ENCODE results near the gene IP6K3.

The IP6K3 gene

DNA sequence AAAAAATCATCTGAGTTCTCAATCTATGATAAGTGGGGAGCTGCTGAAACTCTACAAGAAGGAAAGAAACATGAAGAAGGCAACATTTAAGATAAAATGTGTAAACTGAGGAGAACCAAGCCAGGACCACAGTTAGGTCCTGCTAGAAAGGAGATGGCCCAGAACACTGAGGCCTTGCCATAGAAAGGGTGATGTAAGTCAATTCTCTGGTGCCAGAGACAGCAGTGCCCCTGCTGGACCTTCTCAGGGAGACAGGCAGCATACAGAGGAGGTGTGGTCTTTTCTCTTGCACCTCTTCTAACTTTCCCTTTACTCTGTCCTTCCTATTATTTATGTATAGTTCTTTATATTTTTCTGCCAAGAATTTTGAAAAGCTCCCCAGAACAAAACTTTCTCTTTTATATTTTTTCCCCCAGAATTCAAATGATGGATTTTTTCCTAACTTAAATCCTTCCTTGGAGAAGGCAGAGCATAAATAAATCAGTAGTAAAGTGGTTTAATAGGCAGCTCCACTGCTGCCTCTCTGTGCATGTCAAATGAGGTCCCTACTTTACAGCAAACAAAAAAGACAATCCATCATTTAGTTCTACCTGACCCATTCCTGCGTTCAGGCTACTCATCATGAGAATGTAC is 44.2 kb downstream of the IP6K3 start:
- peak; percentile 12 for DNase-seq

DNA sequence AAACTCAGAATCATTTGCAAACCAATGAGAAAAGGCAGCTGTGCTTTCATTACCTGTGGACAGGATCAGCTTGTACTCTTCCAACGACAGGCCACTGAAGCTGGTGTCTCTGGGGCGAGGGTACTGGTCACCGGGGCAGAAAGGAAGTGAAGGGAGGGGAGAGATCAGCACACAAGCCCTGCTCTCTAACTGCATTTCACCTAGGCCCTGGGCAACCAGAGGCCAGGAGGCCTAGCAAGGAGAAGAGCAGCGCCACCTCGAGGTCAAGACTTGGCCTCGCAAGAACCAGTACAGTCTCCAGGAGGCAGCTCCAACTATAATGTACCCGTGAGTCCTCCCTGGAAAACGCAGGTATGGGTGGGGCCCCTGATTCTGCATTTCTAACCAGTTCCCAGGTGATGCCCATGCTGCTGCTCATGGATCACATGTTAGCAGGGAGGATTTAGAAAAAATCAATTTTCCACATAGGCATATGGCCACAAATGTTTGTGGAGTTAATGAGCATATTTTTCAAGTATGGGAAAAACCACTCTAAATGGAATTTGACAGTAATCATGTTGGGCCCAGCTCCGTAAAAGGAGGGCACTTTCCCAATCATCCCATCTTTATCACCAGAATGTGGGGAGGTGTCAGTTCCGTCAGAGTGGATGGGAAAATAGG is 46.2 kb downstream of the IP6K3 start:
- DNase-seq = peak; percentile 41

DNA sequence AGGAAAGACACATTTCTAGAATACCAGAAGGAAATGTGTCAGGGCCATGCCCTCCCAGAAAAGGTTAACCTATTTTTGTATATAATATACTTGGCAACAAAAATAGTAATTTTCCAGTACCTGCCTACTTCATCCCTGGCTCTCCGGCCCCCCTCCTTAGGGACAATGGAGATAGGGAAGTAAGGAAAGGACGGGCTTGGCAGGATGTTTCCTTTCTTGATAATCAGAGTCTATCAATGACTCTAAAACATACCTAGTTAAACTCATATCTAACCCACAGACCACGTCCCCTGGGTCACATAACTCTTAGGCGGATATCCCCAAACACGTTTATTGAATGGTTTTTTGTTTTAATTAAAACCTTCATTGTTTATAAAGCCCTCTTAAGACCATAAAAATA is 47.0 kb downstream of the IP6K3 start:
- no peak for DNase-seq

DNA sequence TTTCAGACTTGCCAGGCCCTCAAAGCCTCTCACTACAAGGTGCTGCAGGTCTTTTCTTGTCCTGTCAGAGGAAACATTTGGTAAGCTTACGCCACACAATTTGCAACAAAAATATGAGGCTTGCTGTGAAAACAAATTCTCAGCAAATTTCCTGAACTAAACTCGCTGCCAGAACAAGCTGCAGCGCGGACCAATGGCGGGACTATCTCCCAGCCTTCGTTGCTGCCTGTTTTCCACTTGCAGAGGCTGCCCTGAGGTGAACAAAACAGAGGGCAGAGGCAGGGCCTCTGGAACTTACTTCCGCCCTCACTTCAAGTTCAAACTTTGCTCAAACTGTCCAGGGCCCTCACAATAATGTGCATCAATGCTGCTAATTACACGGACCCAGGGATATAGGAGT is 47.6 kb downstream of the IP6K3 start:
- no peak for DNase-seq

DNA sequence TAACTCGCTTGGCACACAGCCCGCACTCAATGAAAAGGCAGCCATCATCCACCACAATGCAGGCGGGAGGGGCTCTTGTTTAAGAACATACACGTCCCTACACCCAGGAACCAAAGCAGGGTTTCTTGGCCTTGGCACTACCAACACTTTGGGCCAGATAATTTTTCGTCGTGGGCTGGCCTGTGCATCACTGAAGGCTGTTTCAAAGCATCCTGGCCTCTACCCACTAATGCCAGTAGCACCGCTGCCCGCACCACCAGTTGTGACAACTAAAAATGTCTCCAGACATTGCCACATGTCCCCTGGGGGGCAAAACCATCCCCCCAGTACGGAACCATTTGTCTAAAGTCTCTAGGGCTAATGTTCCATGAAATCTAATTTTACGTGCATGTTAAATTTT is 48.2 kb downstream of the IP6K3 start:
- DNase-seq = no peak

DNA sequence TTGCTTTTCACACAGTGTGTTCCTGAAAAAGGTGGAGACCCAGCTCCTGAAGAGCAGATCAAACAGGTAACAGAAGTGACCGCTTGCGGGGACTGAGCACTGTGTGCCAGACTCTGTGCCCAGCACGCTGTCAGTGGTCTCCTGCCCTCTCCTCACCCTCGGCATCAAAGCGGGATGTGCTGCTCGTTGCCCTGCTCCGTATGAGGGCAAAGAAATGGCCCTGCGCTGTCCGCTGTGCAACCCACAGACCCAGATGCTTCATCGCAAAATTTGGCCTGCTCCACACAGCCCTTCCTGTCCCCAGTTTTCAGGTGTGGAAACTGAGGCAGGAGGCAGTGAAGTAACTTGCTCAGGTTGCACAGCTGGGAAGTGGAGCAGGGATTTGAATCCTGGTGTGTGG is 48.9 kb downstream of the IP6K3 start:
- DNase-seq = no peak

DNA sequence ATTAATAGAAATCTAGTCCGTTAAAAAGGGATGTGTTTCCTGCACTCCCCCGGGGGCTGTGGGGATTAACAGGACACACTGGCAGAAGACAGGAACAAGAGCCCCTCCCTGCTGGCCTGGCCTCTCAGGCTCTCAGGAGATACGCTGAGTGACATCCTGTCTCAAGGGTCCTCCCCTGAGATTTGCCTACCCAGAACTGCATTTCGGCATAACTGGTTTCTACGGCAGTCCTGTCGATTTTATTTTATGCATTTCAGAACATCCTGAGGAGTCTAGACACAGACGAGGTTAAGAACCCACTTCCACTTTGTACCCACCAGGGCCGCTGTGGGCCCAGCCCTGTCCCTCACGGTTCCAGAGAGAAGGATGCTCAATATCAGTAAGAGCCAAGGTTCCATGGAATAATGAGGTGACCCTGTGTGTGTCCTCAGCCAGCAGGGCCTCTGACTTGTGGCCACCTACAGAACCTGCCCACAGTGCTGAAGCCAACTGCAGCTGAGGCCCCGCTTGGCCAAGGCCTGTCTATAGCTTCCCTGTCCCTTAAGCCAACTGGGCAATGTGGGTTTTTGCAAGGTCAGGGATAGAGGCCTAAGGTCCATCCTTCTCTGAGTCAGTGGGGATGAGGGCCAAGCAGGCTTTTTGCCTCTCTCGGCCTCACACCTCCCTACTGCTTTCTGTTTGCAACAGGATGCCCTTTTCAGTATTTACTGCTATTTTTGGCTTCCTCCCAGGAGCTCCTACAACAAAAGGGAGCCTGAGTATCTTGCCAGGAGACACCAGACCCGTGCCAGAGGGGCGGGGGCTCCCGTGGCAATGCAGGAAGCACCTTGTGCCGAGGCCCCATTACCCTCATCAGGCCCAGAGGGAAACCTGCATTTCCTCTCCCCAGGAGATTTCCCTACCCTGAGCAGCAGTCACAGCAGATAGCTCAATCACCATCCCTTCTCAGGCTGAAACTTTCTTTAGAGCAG is 49.9 kb downstream of the IP6K3 start:
- DNase-seq = peak; percentile 97

DNA sequence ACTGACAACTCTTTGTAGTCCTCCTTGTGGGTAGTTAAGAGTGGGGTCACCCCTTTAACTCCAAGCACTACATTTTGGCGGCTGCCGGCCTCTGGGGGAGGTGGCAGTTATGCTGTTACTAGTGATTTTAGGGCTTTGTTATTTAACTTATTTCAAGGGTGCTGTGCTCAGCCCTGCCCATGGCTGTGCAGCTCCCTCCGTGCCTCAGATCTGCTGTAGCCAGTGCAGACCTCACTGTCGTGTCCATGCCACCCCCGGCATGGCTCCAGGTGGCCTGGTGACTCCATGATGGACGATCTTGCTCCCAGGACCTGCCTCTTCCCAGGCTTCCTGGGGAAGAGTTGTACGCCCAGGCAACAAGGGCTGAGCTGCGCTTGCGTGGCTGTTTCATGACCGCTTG is 50.6 kb downstream of the IP6K3 start:
- DNase-seq = no peak

DNA sequence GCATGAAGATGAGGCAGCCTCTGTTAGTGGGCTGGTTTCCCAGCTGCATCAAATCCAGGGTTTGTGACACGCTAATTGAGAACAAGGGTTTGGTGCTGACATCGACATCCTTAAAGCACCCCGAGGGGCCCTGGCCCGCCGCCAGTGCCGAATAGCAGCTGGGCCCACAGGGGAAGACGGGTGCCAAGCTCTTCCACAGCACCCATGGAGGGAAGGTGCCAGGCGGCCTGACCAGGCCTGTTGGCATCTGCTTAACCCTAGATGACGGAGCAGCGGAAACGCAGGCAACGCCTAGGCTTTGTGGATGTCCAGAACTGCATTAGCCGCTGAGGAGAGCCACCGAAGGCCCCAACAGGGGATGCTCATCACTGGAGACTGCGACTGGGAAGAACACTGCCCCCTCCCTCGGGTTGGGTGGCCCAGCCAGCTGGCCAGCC is 51.2 kb downstream of the IP6K3 start:
- peak; percentile 63 for DNase-seq

DNA sequence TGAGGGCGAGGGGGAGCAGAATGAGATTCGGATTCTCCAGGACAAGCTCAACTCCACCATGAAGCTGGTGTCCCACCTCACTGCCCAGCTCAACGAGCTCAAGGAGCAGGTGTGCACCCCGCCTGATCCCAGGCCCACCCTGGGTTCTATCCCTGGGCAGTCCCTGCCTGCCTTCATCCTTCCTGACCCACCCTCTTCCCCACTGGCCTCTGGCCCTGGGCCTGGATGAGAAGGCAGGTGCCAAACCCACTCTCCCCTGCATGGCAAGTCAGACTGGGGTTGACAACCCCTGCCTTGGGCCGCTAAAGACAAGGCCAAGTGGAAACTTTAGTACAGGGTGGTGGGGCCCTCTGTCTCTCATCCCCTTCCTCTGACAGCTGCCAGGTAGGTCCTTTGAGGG is 51.7 kb downstream of the IP6K3 start:
- DNase-seq = no peak

DNA sequence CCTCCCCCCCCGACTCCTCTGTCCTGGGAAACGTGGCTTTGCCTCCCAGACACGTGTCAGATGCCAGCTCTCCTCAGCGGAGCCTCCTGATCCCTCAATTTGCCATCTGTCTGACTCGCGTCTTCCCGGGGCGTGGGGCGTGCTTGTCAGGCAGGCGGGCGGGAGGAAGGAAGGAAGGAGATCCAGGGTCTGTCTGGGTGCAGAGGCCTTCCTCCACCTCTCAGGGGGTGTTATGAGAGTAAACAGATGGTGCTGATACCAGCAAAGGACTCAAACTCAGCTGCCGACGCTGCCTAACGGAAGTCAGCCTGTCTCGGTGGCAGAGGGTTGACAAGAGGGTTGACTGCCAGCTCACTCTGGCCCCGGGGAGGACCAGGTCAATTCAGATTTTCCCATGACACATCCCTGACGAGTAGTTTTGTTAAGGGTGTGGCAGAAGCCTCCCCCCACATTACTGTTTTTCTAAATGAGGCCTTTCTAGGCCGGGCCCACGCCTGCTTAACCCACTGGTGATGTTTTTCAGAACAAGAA is 52.2 kb downstream of the IP6K3 start:
- DNase-seq = no peak

DNA sequence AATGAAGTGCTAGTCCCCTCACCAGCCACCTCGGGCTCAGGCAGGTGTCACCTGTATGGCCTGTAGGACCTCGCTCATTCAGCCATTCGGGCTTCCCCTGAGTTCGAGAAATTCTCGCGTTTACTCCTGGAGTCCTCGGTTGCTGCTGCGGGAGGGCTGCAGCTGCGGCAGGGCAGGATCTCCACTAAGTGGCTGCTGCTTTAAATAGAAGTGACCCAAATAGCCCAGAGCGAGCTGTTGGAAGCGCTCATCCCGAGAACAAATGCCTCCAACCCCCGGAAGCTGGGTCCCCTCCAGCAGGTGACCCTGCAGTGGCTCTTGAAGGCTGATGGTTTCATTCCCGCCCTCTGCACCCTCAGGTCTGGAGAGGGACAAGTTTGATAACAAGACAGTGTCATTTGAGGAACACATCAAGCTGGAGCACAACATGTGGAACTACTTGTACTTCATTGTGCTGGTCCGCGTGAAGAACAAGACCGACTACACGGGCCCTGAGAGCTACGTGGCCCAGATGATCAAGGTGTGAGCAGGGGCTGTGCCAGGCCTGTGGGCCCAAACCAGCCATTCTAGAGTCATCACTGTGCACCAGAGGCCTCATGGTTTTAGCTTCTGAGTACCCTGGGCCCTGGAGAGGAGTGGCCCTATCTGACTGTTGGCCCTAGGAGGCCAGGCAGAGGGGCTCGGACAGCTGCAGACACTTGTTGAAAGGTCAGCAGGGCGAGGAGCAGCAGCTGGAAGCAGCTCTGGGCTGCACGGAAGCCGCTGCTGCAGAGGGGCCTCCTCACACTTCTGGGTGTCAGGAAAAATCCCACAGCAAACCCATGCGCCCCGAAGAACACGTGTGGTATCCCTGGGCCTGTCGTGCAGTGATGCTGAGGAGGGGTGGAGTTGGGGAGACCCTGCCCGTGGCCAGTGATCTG is 53.3 kb downstream of the IP6K3 start:
- no peak for DNase-seq

DNA sequence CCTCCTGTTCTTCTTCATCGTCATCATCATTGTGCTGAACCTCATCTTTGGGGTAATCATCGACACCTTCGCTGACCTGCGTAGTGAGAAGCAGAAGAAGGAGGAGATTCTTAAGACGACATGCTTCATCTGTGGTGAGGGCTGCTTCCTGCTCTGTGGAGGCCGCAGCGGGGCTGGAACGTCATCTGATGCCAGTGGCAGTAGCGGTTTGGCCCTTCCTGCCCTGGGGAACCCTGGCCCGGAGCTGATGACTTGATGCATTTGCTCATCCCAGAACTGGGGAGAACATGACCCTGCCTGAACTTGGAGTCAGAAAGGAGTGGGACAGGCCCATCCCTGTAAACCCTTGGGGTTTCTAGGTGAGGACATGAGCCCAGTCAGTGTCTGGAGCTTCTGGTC is 53.9 kb downstream of the IP6K3 start:
- DNase-seq = no peak

DNA sequence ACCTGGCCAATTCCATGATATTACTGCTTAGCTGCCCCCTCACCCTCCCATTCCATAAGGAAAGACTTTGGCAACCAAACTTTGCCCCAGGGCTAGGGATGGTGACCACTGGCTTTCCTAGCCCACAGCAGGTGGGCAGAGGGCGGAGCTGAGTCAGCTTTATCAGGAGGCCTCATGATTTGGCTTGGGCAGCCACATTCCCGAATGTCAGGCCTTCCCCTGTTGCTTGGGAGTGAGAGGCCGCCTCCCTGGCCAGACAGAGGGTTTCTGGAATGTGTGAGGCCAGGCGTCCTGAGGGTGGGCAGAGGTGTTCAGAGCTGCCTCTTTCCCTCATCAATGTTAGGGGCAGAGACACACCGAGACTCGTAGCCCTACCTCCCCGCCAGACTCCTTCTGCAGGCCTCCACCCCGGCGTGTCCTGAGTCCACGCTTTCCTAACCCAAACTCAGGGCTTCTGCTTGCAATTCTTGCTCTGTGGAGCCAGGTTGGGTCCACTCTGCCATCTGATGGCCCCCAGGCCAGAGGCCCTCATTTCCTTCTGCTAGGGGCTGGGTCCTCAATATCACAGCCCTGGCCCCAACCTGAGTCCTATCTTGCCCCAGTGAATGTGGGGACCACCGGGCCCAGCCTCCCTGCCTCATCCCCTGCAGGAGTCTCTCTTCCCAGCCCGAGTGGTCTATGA is 54.5 kb downstream of the IP6K3 start:
- DNase-seq = no peak

DNA sequence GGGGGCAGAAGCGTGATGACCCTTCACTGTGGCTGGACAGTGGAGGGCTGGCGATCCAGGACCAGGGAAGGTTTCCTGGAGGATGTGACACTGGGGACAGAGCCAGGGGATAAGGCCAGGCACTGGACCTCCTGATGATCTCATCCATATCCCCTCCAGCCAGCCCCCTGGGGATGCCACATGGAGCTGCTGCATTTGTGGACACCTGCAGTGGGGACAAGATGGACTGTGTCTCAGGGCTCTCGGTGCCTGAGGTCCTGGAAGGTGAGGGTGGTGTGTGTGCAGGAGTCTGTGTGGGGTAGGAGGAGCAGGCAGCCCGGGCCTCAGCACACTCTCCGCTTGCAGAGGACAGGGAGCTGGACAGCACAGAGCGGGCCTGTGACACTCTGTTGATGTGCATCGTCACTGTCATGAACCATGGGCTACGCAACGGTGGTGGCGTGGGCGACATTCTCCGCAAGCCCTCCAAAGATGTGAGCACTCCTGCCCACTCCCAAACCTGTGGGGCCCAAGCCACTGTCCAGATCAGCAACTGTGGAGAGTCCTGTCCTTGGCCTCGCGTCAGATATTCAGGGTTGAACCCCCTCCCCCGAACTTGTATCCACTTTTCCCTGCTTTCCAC is 55.1 kb downstream of the IP6K3 start:
- no peak for DNase-seq

DNA sequence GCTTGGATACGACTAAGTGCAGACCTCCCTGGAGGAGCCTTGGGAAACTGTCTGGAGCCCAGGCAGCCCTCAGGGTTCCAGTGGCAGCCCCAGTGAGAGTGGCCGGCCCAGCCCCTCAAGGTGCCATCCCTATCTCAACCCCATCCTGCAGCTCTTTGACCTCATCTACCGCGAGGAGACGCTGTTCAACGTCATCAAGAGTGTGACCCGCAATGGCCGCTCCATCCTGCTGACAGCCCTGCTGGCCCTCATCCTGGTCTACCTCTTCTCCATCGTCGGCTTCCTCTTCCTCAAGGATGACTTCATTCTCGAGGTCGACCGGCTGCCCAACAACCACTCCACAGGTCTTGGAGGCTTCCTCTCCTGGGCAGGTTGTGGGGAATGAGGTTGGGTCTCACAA is 55.9 kb downstream of the IP6K3 start:
- no peak for DNase-seq

DNA sequence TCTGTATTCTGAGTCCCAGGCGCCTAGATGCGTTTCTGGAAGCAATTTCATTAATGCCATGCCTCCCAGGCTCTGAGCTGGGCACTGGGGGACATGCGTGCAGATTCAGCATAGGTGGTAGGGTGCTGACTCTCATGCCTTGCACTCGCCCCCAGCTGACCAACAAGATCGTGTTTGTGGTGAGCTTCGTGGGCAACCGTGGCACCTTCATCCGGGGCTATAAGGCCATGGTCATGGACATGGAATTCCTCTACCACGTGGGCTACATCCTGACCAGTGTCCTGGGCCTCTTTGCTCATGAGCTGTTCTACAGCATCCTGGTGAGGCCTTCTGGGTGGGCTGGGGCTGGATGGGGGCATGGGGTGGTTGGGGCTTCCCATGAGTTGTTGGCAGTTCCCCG is 56.8 kb downstream of the IP6K3 start:
- DNase-seq = no peak

DNA sequence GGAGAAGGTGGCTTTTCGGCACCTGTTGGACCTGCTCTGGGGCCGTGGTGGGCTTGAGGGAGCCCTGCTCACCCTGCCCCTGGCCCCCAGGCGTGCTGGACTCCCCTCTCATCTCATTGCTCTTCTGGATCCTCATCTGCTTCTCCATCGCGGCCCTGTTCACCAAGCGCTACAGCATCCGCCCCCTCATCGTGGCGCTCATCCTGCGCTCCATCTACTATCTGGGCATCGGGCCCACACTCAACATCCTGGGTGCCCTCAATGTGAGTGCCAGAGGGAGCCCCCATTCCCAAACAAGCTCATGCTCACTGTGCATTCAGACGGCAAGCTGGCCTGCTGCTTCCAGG is 57.6 kb downstream of the IP6K3 start:
- no peak for DNase-seq

DNA sequence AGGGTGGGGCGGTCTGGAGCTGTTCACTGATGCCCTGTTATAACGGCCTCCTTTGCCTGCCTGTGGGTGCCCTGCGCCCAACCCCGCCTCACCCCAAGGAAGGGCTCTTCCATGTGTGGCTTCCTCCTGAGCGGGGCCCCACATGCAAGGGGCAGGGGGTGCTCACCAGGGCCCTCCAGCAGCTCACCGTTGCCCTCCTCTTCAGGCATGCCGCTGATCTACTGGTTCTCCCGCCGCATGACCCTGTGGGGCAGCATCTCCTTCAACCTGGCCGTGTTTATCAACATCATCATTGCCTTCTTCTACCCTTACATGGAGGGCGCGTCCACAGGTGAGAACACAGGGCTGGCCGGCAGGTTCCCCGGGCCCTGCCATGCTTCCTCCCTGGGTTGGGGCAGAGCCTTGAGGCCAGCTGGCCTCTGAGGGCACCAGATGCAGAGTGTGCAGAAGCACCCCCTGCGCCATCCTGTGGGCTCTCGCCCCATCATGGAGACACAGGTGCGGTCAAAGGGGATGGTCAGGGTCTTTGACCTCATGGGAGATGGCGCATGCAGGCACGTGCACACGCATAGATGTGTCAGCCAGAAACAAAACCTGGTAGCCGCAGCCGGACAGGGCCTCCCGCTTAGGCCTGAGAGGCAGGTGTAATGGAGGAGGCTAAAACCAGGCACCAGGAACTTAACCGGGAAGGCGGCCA is 58.1 kb downstream of the IP6K3 start:
- DNase-seq = no peak

DNA sequence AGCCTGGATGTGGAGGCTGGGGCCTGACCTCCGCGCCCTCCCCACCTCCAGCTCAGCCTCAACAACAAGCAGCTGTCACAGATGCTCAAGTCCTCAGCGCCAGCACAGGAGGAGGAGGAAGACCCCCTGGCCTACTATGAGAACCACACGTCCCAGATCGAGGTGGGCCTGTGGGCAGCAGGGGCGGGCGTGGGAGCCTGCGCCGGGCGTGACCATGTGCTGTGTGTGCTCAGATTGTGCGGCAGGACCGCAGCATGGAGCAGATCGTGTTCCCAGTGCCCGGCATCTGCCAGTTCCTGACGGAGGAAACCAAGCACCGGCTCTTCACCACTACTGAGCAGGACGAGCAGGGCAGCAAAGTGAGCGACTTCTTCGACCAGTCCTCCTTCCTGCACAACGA is 58.7 kb downstream of the IP6K3 start:
- no peak for DNase-seq

Data from COR-L47 (cell line).